ENCODE measurements around the gene SEPTIN2.
"Not testable (repeated sequence)": the region's sequence is repeated elsewhere in the genome, so short reads cannot be mapped to it uniquely, and the experiment has no call there.

Gene SEPTIN2

GRCh38 chr2:241364781-241365180 is 49.1 kb downstream of the SEPTIN2 start:
- in situ Hi-C loops (cut with MboI; ENCODE audit: low sequenced_read_pairs, unreplicated experiment), result no loop called here
- no peak for TF ChIP-seq CTCF (IDR thresholded peaks at IDR 0.05; ENCODE audit: borderline replicate concordance, control extremely low read depth, extremely low read depth, insufficient read depth, missing control alignments)
- DNase-seq (ENCODE audit: low spot score), result no peak

- in situ Hi-C loops (cut with MboI; ENCODE audit: low sequenced_read_pairs, unreplicated experiment), result no loop called here
- no peak for DNase-seq (ENCODE audit: low spot score)
- no peak for TF ChIP-seq CTCF (IDR thresholded peaks at IDR 0.05; ENCODE audit: borderline replicate concordance, control extremely low read depth, extremely low read depth, insufficient read depth, missing control alignments)
Observed at GRCh38 chr2:241366678-241367077, 51.0 kb downstream of the SEPTIN2 start.

GRCh38 chr2:241368643-241369042 is 52.9 kb downstream of the SEPTIN2 start:
- in situ Hi-C loops (cut with MboI; ENCODE audit: low sequenced_read_pairs, unreplicated experiment), result no loop called here
- no peak for DNase-seq (ENCODE audit: low spot score)

GRCh38 chr2:241372361-241372992 is 56.8 kb downstream of the SEPTIN2 start:
- TF ChIP-seq CTCF (IDR thresholded peaks at IDR 0.05; ENCODE audit: borderline replicate concordance, control extremely low read depth, extremely low read depth, insufficient read depth, missing control alignments), result no peak
- in situ Hi-C loops (cut with MboI; ENCODE audit: low sequenced_read_pairs, unreplicated experiment), result no loop called here
- DNase-seq (ENCODE audit: low spot score), result no peak

More at GRCh38 chr2:241368643-241369042, 52.9 kb downstream of the SEPTIN2 start:
- TF ChIP-seq CTCF (IDR thresholded peaks at IDR 0.05; ENCODE audit: borderline replicate concordance, control extremely low read depth, extremely low read depth, insufficient read depth, missing control alignments), result no peak

GRCh38 chr2:241373446-241373845 is 57.7 kb downstream of the SEPTIN2 start:
- DNase-seq (ENCODE audit: low spot score), result no peak
- in situ Hi-C loops (cut with MboI; ENCODE audit: low sequenced_read_pairs, unreplicated experiment), result no loop called here
- TF ChIP-seq CTCF (IDR thresholded peaks at IDR 0.05; ENCODE audit: borderline replicate concordance, control extremely low read depth, extremely low read depth, insufficient read depth, missing control alignments), result no peak

GRCh38 chr2:241373906-241374305 is 58.2 kb downstream of the SEPTIN2 start:
- in situ Hi-C loops (cut with MboI; ENCODE audit: low sequenced_read_pairs, unreplicated experiment); DNase-seq (ENCODE audit: low spot score): not testable (repeated sequence)

- in situ Hi-C loops (cut with MboI; ENCODE audit: low sequenced_read_pairs, unreplicated experiment), result no loop called here
- no peak for TF ChIP-seq CTCF (IDR thresholded peaks at IDR 0.05; ENCODE audit: borderline replicate concordance, control extremely low read depth, extremely low read depth, insufficient read depth, missing control alignments)
- no peak for DNase-seq (ENCODE audit: low spot score)
Observed at GRCh38 chr2:241375300-241375699, 59.6 kb downstream of the SEPTIN2 start.

Data from GM13976 (cell line).